Activated naive CD4-positive, alpha-beta T cell treated with anti-CD3 and anti-CD28 coated beads, Interleukin-2, amount 10 ng/mL, durations not matched to agents 7 days and 5 days (primary cell): ENCODE data around the gene NRP1.

Source experiments
- CTCF ChIA-PET: fragments of 350-600 bp; sonication (Branson Sonifier 250); formaldehyde crosslinking; loops from one replicate; lab custom pipeline; 2021; ENCODE audit warnings: antibody characterized with exemption; lab: Charles Lee
- DNase-seq: peaks from one replicate; pipeline ENCODE4 v3.0.0-alpha.2; 2020
- H3K27ac Mint-ChIP-seq: one replicate; pipeline ENCODE4 v1.8.0; 2021; ENCODE audit warnings: mild to moderate bottlenecking, moderate library complexity, mixed read lengths
- H3K27me3 Mint-ChIP-seq: one replicate; pipeline ENCODE4 v1.8.0; 2021; ENCODE audit warnings: mild to moderate bottlenecking, mixed read lengths
- H3K36me3 Mint-ChIP-seq: one replicate; pipeline ENCODE4 v1.8.0; 2021; ENCODE audit warnings: mixed read lengths
- H3K4me1 Mint-ChIP-seq: one replicate; pipeline ENCODE4 v1.8.0; 2021; ENCODE audit warnings: mixed read lengths
- H3K4me3 Mint-ChIP-seq: one replicate; pipeline ENCODE4 v1.8.0; 2021; ENCODE audit warnings: mild to moderate bottlenecking, moderate library complexity, mixed read lengths
- H3K9me3 Mint-ChIP-seq: one replicate; pipeline ENCODE4 v1.8.0; 2021; ENCODE audit warnings: mixed read lengths

NRP1 gene

DNA sequence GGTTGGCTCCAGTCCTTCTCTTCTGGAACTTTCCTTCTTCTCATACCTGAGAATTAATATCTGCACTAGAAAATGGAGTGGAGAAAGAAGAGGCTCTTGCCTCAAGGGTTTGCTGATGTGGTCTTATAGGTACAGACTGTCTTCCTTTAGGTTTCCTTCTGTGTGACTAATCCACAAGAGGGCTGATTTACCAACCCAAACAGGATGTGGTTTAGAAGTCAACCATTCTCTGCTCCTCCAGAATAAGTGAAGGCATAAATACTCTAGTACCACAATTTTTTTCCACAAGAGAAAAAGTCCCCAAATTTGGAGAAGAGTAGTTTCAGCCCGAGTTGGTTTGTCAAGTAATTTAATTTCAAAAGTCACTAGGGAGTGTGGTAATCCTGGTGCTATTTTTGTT lies 85.8 kb downstream of the NRP1 start:
- Mint-ChIP-seq H3K9me3 (peaks cover 5% of the 10 kb centered on the region), H3K36me3 (peaks cover 2% of the 10 kb centered on the region), H3K4me3 (peak overlapping the region; percentile 48), H3K4me1 (peaks cover 42% of the 10 kb centered on the region), H3K27me3 (peaks cover 15% of the 10 kb centered on the region), H3K27ac (peak overlapping the region; percentile 78)
- CTCF ChIA-PET = interaction anchor here (0.6 to 1.9 kb wide), 2 partner anchors 12 to 43 kb away, joined by 3 to 6 read pairs; no protein-coding TSS in a partner anchor
- DNase-seq = peak; percentile 38

DNA sequence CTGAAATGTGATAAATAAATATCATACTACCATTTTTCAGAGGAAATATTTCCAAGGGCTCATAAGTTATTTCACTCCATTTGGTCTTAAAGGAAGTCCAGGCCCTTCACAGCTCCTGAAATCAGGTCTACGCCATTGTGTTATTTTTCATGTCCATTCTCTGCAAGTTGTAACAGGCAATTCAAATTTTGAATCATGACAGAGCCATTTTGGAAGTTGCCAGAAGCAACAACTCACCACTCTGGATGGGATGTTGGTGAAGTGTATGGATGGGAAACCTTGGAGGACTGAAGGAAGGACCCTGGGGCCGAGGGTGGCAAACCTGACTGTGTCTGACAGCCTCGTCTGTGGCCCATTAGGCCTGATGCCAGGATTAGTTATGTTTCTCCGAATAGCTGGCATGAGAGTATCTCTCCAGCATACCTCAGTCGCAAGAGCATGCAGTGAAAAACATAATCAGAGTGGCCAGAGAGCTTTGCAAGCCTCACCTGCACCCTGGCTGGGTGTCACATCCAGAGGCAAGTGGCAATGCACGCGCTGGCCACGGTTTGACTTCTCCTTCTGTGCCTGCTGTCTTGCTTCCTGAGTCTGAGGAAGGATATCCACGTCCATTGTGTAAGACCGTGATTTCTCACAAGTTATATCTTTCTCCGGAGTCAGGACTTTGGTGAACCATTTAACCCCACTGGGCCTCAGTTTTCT lies 87.1 kb downstream of the NRP1 start:
- DNase-seq = no peak
- H3K9me3 Mint-ChIP-seq = peaks cover 5% of the 10 kb centered on the region
- peaks cover 2% of the 10 kb centered on the region for H3K36me3 Mint-ChIP-seq
- no peak overlapping the region for H3K27ac Mint-ChIP-seq
- H3K27me3 Mint-ChIP-seq = peaks cover 18% of the 10 kb centered on the region
- H3K4me1 Mint-ChIP-seq = peaks cover 33% of the 10 kb centered on the region
- CTCF ChIA-PET = no interaction called here
- H3K4me3 Mint-ChIP-seq = no peak overlapping the region

DNA sequence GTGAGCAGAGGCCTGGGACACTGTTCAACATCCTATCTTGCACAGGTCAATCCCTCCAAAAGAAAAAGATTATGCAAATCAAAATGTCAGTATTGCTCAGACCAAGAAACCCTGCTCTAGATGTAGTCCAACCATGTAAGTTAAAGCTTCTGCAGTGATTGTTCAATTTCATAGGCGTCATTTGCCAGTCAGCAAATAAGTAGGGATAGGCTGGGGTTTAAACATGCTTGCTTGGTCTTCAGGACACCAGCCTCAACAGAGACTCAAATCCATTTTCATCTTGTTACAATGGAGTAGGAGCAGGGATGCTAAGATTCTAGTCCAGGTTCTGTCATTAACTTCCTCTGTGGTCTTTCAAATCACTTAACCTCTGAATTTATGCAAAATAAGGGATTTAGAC lies 89.1 kb downstream of the NRP1 start:
- Mint-ChIP-seq H3K36me3 (peaks cover 2% of the 10 kb centered on the region), H3K4me3 (no peak overlapping the region), H3K27me3 (peaks cover 16% of the 10 kb centered on the region), H3K27ac (no peak overlapping the region), H3K9me3 (no peaks in the 10 kb centered on the region), H3K4me1 (peaks cover 30% of the 10 kb centered on the region)
- no peak for DNase-seq
- CTCF ChIA-PET = no interaction called here

DNA sequence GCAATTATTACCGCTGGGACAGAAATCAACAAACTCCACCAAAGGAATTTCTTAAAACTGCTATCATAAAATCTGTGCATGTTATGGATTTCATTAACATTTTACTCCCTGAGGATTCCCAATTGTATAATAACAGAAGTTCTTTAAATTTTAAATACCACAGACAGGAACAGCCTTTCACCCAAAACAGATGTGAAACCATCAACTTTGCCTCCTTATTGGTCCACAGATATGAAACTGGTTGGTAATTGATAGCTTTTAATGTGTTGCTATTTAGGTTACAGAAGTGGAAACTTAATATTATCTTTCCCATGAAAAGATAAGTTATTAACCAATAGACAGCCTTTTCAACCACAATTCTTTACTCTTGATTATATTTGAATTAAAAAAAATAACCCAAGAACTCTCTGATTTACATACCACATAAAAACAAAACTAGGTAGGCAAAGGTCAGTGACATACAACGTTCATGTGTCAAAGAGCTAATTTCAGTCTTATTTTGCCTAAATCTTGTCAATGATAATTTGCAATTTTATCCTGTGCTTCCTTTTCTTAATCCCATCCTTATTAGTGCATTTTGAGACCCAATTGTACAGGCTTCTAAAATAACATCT lies 90.0 kb downstream of the NRP1 start:
- Mint-ChIP-seq H3K4me3 (no peak overlapping the region), H3K9me3 (no peaks in the 10 kb centered on the region), H3K27ac (no peak overlapping the region), H3K4me1 (peaks cover 22% of the 10 kb centered on the region), H3K27me3 (peaks cover 16% of the 10 kb centered on the region), H3K36me3 (peaks cover 2% of the 10 kb centered on the region)
- DNase-seq = no peak
- CTCF ChIA-PET = interaction anchor here (0.8 to 1.4 kb wide), 2 partner anchors 8 to 89 kb away, joined by 3 to 4 read pairs; no protein-coding TSS in a partner anchor

DNA sequence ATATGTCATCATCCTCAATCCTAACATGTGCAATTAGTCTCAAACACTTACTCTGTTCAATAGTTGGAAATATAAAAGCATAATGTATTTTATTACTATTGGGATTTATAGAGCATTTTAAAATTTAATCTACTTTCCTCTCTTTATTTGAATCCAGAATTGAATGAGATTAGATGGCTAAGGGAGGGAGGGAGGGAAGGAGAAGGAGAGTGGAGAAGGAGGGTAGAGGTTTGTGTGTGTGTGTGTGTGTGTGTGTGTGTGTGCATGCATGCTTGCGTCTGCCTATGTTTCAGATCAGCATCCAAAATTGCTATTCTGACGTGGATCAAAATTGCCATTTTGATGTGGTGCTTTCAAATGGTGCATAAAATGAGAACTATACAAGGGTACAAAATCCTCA lies 90.8 kb downstream of the NRP1 start:
- H3K36me3 Mint-ChIP-seq = peaks cover 2% of the 10 kb centered on the region
- CTCF ChIA-PET = interaction anchor here (0.8 to 1.4 kb wide), 2 partner anchors 9 to 88 kb away, joined by 3 to 4 read pairs; no protein-coding TSS in a partner anchor
- peaks cover 16% of the 10 kb centered on the region for H3K27me3 Mint-ChIP-seq

DNA sequence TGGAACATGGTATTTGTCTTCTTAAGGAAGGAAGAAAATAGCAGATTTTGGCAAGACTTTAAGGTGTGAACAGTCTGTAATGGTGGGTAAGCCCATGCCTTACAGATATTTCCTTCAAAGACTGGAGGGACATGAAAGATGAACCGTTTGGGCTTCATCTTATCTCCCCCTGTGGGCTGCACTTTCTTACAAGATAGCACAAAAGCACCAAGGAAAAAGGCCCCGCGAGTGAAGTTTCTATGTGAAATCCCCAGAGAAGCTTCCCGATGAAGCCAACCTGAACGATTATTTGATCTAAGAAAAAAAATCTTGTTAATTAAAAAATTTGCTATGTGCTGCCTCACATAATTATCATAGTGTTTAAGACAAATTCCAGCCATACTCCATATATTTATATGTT lies 91.5 kb downstream of the NRP1 start:
- CTCF ChIA-PET = no interaction called here
- Mint-ChIP-seq H3K27me3 (peaks cover 16% of the 10 kb centered on the region), H3K4me1 (peaks cover 7% of the 10 kb centered on the region), H3K36me3 (peaks cover 2% of the 10 kb centered on the region), H3K27ac (no peak overlapping the region), H3K4me3 (no peak overlapping the region), H3K9me3 (no peaks in the 10 kb centered on the region)
- no peak for DNase-seq

More for the DNA sequence above, 90.8 kb downstream of the NRP1 start:
- no peaks in the 10 kb centered on the region for H3K9me3 Mint-ChIP-seq
- H3K4me3 Mint-ChIP-seq = no peak overlapping the region
- no peak for DNase-seq
- H3K4me1 Mint-ChIP-seq = peaks cover 15% of the 10 kb centered on the region
- H3K27ac Mint-ChIP-seq = no peak overlapping the region

DNA sequence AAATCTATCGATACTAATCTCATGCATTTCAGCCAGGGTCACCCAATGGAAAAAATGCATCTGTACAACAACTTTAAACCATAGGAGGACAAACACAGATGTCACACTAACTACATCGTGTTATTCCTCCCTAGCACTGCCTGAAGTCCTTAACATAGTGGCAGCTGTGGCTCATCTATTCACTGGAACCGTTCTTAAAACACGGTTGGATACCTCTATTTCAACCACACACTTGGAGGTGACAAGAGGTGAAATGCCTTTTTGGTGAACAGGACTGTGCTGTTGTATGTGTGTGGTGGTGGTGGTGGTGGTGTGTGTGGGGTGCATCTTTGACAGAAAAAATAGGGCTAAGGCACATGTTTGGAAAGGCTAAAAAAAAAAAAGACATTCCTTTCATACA lies 93.1 kb downstream of the NRP1 start:
- peaks cover 2% of the 10 kb centered on the region for H3K36me3 Mint-ChIP-seq
- H3K4me1 Mint-ChIP-seq = no peaks in the 10 kb centered on the region
- DNase-seq = no peak
- H3K9me3 Mint-ChIP-seq = no peaks in the 10 kb centered on the region
- CTCF ChIA-PET = no interaction called here
- peaks cover 11% of the 10 kb centered on the region for H3K27me3 Mint-ChIP-seq
- H3K27ac Mint-ChIP-seq = no peak overlapping the region
- no peak overlapping the region for H3K4me3 Mint-ChIP-seq

DNA sequence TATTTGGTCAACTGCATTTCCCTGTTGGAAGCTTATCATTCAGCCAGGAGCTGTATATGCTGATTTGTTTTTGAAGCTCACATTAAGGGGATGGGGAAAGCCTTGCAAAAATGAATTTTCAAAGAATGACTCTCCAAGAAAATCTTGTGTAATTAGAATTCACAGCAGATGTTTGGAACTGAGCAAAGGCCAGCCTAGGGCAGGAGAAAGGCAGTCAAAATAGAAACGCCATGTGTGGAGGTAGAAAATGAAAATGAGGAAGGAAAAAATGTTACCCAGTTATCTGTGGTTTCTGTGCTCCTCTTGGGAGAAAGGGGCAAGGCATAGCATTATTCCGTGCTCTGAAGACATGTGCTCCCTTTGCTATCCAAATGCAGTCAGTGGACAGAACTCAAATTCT lies 93.5 kb downstream of the NRP1 start:
- no peak overlapping the region for H3K27ac Mint-ChIP-seq
- no peak for DNase-seq
- H3K4me3 Mint-ChIP-seq = no peak overlapping the region
- no peaks in the 10 kb centered on the region for H3K4me1 Mint-ChIP-seq
- CTCF ChIA-PET = no interaction called here
- H3K36me3 Mint-ChIP-seq = no peaks in the 10 kb centered on the region
- H3K27me3 Mint-ChIP-seq = peaks cover 11% of the 10 kb centered on the region
- H3K9me3 Mint-ChIP-seq = no peaks in the 10 kb centered on the region

DNA sequence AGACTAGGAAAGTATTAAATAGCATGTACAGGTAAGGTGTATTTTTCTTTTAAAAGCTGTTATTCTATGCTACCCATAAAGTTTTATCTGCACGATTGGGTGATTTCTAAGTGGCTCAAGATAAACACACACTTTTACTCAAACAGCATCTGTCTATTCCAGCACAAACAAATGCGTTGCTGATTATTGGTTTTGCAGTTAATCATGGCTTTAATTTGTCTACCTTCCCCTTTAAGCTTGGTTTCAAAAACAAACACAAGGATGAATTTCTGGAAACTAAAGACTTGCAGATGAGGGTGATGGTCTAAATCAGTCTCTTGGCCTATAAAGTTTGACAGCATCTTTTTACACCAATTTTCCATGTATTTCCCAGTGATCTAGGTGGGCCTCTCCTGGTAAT lies 94.2 kb downstream of the NRP1 start:
- no peak for DNase-seq
- H3K9me3 Mint-ChIP-seq = no peaks in the 10 kb centered on the region
- H3K27ac Mint-ChIP-seq = no peak overlapping the region
- CTCF ChIA-PET = no interaction called here
- no peaks in the 10 kb centered on the region for H3K4me1 Mint-ChIP-seq
- no peaks in the 10 kb centered on the region for H3K36me3 Mint-ChIP-seq
- H3K4me3 Mint-ChIP-seq = no peak overlapping the region
- peaks cover 11% of the 10 kb centered on the region for H3K27me3 Mint-ChIP-seq

DNA sequence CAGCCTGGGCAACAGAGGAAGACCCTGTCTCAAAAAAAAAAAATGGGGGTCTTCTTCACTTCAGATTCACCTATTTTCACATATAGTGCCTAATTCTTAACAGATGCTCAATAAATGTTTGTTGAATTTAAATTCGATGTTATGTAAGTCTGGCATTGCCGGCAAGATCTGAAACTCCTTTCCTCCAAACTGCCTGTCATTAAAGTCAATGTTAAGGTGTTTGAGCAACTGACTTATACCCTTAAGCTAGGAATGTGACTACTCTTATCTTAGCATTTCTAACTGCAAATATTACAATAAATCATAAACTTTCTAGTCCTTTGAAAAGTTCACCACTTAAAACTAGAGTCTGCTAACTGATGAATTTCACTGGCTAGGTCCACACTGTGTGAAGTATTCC lies 95.2 kb downstream of the NRP1 start:
- no peaks in the 10 kb centered on the region for H3K9me3 Mint-ChIP-seq
- CTCF ChIA-PET = no interaction called here
- H3K36me3 Mint-ChIP-seq = no peaks in the 10 kb centered on the region
- DNase-seq = no peak
- H3K4me1 Mint-ChIP-seq = no peaks in the 10 kb centered on the region
- no peak overlapping the region for H3K4me3 Mint-ChIP-seq
- H3K27ac Mint-ChIP-seq = no peak overlapping the region
- H3K27me3 Mint-ChIP-seq = peaks cover 11% of the 10 kb centered on the region

DNA sequence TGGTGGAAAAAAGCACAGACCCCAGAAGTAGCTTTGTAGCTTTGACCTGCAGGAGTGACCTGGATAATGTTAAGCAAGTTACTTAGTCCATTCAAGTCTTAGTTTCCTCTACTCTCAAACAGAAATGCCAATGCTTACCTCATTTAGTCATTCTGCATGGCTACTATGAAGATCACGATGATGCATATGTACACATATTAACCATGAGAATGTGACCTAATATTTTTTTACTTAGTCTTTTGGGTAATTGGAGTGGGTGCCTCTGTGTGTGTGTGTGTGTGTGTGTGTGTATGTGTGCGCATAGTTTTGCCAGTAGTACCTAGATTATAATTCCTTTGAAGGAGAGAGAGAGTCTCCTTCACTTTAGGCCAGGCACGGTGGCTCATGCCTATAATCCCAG lies 95.8 kb downstream of the NRP1 start:
- H3K4me1 Mint-ChIP-seq = no peaks in the 10 kb centered on the region
- CTCF ChIA-PET = no interaction called here
- no peaks in the 10 kb centered on the region for H3K36me3 Mint-ChIP-seq
- peaks cover 11% of the 10 kb centered on the region for H3K27me3 Mint-ChIP-seq
- H3K27ac Mint-ChIP-seq = no peak overlapping the region
- H3K4me3 Mint-ChIP-seq = no peak overlapping the region
- no peaks in the 10 kb centered on the region for H3K9me3 Mint-ChIP-seq
- no peak for DNase-seq

DNA sequence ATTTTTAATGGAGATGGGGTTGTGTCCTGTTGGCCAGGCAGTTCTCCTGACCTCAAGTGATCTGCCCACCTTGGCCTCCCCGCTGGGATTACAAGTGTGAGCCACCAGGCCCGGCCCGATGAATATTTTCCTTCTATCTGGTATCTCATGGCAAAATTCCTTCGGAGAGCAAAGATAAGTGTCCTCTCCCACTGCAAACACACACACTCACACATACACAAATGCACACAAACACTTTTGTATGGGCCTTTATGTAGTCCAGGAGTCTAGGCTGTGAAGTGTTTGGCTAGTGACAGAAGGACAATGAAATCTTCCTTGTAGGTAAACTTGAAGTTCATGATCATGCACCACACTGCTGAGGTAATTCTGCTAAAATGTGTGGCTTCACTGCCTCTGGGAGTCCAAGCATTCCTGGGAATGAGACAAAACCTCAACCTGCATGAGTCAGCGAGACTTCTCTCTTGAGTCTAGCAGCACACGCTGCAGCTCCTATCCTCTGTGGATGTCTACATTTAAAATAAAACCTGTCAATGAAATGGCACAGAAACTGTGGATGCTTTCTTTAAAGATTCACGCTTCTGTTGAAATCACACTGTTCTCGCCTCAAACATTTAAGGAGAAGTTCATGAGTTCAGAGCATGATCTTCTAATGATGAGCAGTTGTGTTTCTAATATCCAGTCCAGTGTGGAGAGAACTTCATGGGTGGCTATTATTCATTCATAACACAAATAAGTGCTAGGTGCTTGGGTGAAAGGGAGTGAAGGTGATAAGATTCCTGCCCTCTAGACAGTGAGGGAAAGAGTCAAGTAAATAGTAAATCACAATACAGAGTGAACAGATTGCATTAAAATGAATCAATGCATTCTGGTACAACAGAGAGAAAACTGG lies 96.5 kb downstream of the NRP1 start:
- no peaks in the 10 kb centered on the region for H3K4me1 Mint-ChIP-seq
- no peak for DNase-seq
- CTCF ChIA-PET = no interaction called here
- no peak overlapping the region for H3K27ac Mint-ChIP-seq
- H3K9me3 Mint-ChIP-seq = no peaks in the 10 kb centered on the region
- peaks cover 11% of the 10 kb centered on the region for H3K27me3 Mint-ChIP-seq
- no peak overlapping the region for H3K4me3 Mint-ChIP-seq
- no peaks in the 10 kb centered on the region for H3K36me3 Mint-ChIP-seq

DNA sequence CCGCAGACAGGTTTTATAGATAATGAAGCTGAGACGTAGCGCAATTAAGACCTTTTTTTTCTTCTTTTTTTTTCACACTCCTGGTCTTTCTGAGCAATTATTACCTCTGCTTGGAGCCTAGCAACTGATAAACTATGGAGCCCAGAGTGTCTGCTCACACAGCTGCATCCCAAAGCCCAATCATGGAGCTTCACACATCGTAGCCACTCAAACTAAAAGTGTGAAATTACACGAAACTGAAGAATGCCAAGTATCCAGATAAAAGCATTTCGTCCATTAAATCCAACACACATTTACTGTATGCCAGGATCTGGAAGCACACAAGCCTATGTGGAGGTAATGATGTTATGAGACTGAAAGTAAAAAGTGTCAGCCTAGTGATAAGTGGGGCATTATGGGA lies 97.6 kb downstream of the NRP1 start:
- Mint-ChIP-seq H3K27ac (no peak overlapping the region), H3K4me3 (no peak overlapping the region), H3K36me3 (no peaks in the 10 kb centered on the region), H3K4me1 (no peaks in the 10 kb centered on the region), H3K9me3 (no peaks in the 10 kb centered on the region), H3K27me3 (peaks cover 8% of the 10 kb centered on the region)
- CTCF ChIA-PET = no interaction called here
- no peak for DNase-seq

DNA sequence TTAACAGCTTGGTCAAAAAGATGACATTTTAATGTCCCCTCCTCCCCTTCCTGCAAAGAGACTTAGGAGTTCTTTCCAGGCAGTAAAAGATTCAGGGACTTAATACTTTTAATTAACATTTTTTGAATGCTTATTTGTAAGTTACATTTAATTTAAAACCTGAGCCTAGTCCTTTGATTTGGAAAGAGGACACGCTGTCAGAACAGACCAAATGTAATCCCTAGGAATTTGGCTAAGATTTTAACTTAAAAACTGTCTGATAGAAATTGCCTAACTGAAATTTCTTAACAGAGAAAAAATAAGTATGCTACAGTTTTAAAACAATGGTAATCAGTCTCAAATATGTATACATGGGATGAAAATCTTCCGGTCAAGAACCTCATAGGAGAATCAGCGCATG lies 98.5 kb downstream of the NRP1 start:
- no peaks in the 10 kb centered on the region for H3K4me1 Mint-ChIP-seq
- H3K9me3 Mint-ChIP-seq = no peaks in the 10 kb centered on the region
- CTCF ChIA-PET = no interaction called here
- H3K4me3 Mint-ChIP-seq = no peak overlapping the region
- peaks cover 6% of the 10 kb centered on the region for H3K27me3 Mint-ChIP-seq
- no peaks in the 10 kb centered on the region for H3K36me3 Mint-ChIP-seq
- no peak for DNase-seq
- no peak overlapping the region for H3K27ac Mint-ChIP-seq
